Esophagus squamous epithelium (tissue), 5 donors: ENCODE measurements around the gene PPFIA4. TPM values are rescaled to one million over a fixed set of nuclear protein-coding genes. Genes with fewer than 3 reads are reported as not detected.

Experiments
- DNase-seq: peaks from one replicate; lab custom pipeline; 2025; lab: John Stamatoyannopoulos, UW
- H3K27ac ChIP-seq, 4 donors: fragments of 200-600 bp; sonication (generic); one replicate each; pipeline ENCODE4 v1.5.1; 2016 to 2019; ENCODE audit warnings: mild to moderate bottlenecking in 1 of 4
- H3K27me3 ChIP-seq, 4 donors: fragments of 200-600 bp; sonication (generic); 1 replicate in 3 of 4; 2 replicates in 1 of 4; pipeline versions ENCODE4 v1.5.1 to v1.6.0; 2017 to 2021; ENCODE audit warnings: antibody characterized with exemption in 1 of 4
- H3K36me3 ChIP-seq, 3 donors: fragments of 200-600 bp; sonication (generic); one replicate each; pipeline ENCODE4 v1.5.1; 2016 to 2019
- H3K4me1 ChIP-seq, 3 donors: fragments of 200-600 bp; sonication (generic); one replicate each; pipeline ENCODE4 v1.5.1; 2017 to 2019
- H3K4me3 ChIP-seq, 4 donors: fragments of 200-600 bp; sonication (generic); 1 replicate in 3 of 4; 2 replicates in 1 of 4; pipeline ENCODE4 v1.5.1; 2016 to 2019; ENCODE audit warnings: mild to moderate bottlenecking in 2 of 4, moderate library complexity in 1 of 4
- H3K9me3 ChIP-seq, 3 donors: fragments of 200-600 bp; sonication (generic); one replicate each; pipeline ENCODE4 v1.5.1; 2016 to 2019
- CTCF ChIP-seq, 6 experiments: fragments of 450-650 bp in 4 of 6; fragments of 200-600 bp in 2 of 6; sonication (generic) in 2 of 6; IDR thresholded peaks; one replicate each; pipeline ENCODE4 v1.5.1; 2016 to 2019; ENCODE audit warnings: antibody characterized with exemption in 6 of 6, mild to moderate bottlenecking in 4 of 6, moderate library complexity in 4 of 6
- POLR2A ChIP-seq, 4 donors: fragments of 450-650 bp; IDR thresholded peaks; one replicate each; pipeline ENCODE4 v1.6.1; 2017; ENCODE audit warnings: antibody characterized with exemption in 4 of 4, mild to moderate bottlenecking in 4 of 4, moderate library complexity in 3 of 4
- WGBS, 2 donors: methylation state at CpG; one replicate each; pipeline ENCODE4 v1.1.5; 2018; 5-methylcytosine and 5-hydroxymethylcytosine counted together
- intact Hi-C: fragments of 100-400 bp; cut with DNase I; formaldehyde crosslinking; loops from one replicate; pipeline ENCODE4 v1.15.0; 2022
- total RNA-seq, 4 donors: library from RNA; depleted of rRNA; stranded (reverse); fragments of >200 nt; gene quantifications; one replicate each; pipeline ENCODE4 v1.1.0, GENCODE V29; 2016
- donor health status: DM: yes; HTN: yes; CAD: no.

Gene PPFIA4
- total RNA-seq, 4 donors from 2014 or later = 0.35 to 1.7 (median 0.93) TPM

DNA sequence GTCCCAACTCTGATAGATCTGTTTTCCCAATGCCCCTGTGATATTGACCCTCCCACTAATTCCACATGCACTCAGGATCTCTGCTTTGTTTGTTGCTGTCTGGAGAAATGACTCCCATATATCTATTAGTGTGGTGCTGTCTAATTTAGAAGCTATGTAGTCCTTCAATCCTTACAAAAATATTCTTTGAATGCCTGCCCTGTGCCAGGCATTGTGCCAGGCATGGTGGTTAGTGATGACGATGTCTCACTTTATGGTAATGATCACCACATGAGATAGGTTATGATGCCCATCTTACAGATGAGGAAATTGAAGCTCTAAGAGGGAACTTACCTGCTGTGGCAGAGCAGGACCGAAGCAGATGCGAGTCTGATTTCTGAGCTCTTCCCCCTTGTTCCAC is 46.6 kb downstream of the PPFIA4 start:
- 70 to 91% methylated on average over 3 of the region's 3 CpGs for WGBS, 2 donors
- Histone ChIP-seq H3K27ac (no peak overlapping the region), H3K36me3 (no peaks in the 10 kb centered on the region), H3K4me1 (peaks cover 11 to 36% (median 12%) of the 10 kb centered on the region in 3 donors), H3K27me3 (peaks cover 0 to 53% (median 5%) of the 10 kb centered on the region in 4 donors), H3K4me3 (no peak overlapping the region), H3K9me3 (no peaks in the 10 kb centered on the region)
- DNase-seq = no peak
- TF ChIP-seq POLR2A (IDR thresholded peaks at IDR 0.05) = no peak
- no peak for TF ChIP-seq CTCF (IDR thresholded peaks at IDR 0.05)
- intact Hi-C loops = no loop called here

DNA sequence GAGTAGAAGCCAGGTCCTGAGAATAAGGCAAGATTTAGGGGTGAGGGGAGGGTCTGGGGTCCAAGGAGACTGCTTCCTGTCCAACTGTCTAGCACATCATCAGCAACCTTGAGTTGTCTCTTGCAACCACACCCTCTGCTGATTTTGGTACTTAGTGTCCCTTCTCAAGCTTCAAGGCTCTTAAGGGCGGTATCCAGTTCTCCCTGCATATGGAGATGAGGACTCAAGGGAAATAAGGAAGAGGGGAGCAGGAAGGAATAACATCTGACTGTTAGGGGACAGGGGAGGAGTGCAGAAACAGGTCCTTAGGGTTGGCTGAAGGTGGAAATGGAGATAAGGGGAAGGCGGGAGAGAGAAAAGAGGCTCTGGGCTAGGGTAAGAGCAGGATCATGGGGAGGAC is 47.2 kb downstream of the PPFIA4 start:
- no peaks in the 10 kb centered on the region for H3K36me3 ChIP-seq
- no peak for TF ChIP-seq CTCF (IDR thresholded peaks at IDR 0.05)
- TF ChIP-seq POLR2A (IDR thresholded peaks at IDR 0.05) = no peak
- intact Hi-C loops = no loop called here
- peaks cover 11 to 31% (median 12%) of the 10 kb centered on the region in 3 donors for H3K4me1 ChIP-seq
- no peak for DNase-seq
- no peak overlapping the region for H3K27ac ChIP-seq
- peaks cover 0 to 58% (median 5%) of the 10 kb centered on the region in 4 donors for H3K27me3 ChIP-seq
- no peaks in the 10 kb centered on the region for H3K9me3 ChIP-seq
- WGBS, 2 donors = 94 to 100% methylated on average over 1 to 2 of the region's 2 CpGs
- H3K4me3 ChIP-seq = no peak overlapping the region

DNA sequence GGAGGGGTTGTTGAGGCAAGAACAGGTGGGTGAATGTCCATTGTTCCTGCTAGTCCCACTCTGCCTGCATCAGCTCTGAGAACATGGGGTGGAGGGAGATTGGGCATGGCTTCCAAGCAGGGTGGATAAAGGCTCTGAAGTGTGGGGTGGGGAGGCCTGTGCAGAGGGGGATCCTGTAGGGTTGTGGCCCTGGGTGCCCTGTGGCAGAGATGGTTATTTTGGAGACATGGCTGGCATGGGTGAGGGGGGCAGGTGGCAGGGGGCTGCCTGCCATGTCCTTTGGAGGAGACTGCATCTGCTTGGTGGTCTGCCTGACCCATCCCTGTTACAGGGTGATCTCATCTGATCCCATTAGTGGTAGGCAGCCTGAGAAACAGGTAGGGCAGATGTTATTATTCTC is 48.3 kb downstream of the PPFIA4 start:
- intact Hi-C loops = no loop called here
- H3K36me3 ChIP-seq = no peaks in the 10 kb centered on the region
- peaks cover 0 to 66% (median 5%) of the 10 kb centered on the region in 4 donors for H3K27me3 ChIP-seq
- no peaks in the 10 kb centered on the region for H3K9me3 ChIP-seq
- H3K4me3 ChIP-seq = no peak overlapping the region
- TF ChIP-seq POLR2A (IDR thresholded peaks at IDR 0.05) (no peak), CTCF (IDR thresholded peaks at IDR 0.05) (no peak)
- no peak overlapping the region for H3K27ac ChIP-seq
- H3K4me1 ChIP-seq = peaks cover 2 to 20% (median 9%) of the 10 kb centered on the region in 3 donors
- no peak for DNase-seq

DNA sequence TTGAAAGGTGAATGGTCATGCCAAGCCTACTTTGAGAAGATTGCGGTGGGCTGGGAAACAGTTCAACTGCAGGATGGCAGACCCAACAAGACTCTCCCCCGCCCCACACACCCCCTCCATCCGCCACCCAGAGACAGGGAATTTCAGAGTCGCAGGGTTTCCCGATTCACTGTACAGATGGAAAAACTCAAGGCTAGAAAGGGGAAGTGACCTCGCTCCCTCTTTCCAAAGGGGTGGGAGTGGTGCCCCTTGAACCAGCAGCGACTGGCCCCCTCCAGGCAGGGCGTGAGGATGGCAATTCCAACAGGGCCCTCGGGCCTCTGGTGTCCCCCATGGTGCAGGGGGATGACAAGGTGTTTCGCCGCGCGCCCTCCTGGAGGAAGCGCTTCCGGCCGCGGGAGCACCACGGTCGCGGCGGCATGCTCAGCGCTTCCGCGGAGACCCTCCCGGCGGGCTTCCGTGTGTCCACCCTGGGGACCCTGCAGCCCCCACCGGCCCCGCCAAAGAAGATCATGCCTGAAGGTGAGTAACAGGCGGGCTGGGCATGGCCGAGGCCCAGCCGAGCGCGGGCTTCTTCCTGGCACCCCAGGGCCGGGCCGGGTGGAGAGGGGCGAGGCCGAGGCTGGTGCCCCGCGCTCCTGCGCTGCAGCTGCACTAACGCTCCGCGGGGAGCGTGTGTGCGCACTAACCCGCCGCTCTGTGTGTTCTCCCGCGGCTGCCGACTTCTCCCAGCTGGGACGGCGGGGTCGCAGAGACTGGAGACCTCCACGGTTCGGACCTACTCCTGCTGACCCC is 49.1 kb downstream of the PPFIA4 start:
- no peak for DNase-seq
- no peaks in the 10 kb centered on the region for H3K9me3 ChIP-seq
- H3K4me1 ChIP-seq = peaks cover 0 to 14% (median 7%) of the 10 kb centered on the region in 3 donors
- H3K4me3 ChIP-seq = peak overlapping the region; percentile 1 to 59 (median 22)
- WGBS, 2 donors = 17 to 47% methylated on average over 7 to 26 of the region's 56 CpGs
- peaks cover 0 to 75% (median 5%) of the 10 kb centered on the region in 4 donors for H3K27me3 ChIP-seq
- no peak overlapping the region for H3K27ac ChIP-seq
- intact Hi-C loops = no loop called here
- no peaks in the 10 kb centered on the region for H3K36me3 ChIP-seq
- TF ChIP-seq POLR2A (IDR thresholded peaks at IDR 0.05) (no peak), CTCF (IDR thresholded peaks at IDR 0.05) (no peak)

GRCh38 chr1:203076031-203076511 is 49.8 kb downstream of the PPFIA4 start:
- H3K27ac ChIP-seq = no peak overlapping the region
- H3K27me3 ChIP-seq = peaks cover 0 to 79% (median 5%) of the 10 kb centered on the region in 4 donors
- WGBS, 2 donors = 27 to 29% methylated on average over 16 to 26 of the region's 30 CpGs
- intact Hi-C loops = no loop called here
- no peaks in the 10 kb centered on the region for H3K36me3 ChIP-seq
- peak overlapping the region; percentile 1 to 59 (median 22) for H3K4me3 ChIP-seq
- peaks cover 0 to 14% (median 7%) of the 10 kb centered on the region in 3 donors for H3K4me1 ChIP-seq
- no peaks in the 10 kb centered on the region for H3K9me3 ChIP-seq
- no peak for TF ChIP-seq POLR2A (IDR thresholded peaks at IDR 0.05)
- no peak for TF ChIP-seq CTCF (IDR thresholded peaks at IDR 0.05)
- DNase-seq = no peak
